GM04503 (cell line): ENCODE measurements around the gene HLCS.
A peak's percentile ranks its signal among the peaks of the same experiment; 100 is the strongest.

Experiments used
- DNase-seq: peaks from one replicate; pipeline ENCODE4 v3.0.0-alpha.2; 2012; ENCODE audit warnings: low read depth

HLCS gene

DNA sequence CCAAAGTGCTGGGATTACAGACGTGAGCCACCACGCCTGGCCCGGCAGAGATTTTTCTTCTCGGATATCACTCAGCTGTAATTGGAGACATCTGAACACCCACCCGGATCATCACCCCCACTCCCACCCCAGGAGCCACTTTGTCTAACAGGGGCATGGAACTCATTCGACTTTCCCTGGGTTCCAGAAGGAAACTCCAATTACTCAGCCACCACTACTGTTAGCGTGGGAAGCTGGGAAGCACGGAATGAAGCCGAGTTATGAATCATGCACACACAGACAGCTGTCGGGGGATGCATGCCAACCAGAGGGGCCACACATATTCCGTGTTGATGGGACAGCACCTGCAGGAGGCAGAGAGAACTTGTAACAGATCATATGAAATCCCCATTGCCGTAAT lies 85.2 kb downstream of the HLCS start:
- DNase-seq, result no peak

DNA sequence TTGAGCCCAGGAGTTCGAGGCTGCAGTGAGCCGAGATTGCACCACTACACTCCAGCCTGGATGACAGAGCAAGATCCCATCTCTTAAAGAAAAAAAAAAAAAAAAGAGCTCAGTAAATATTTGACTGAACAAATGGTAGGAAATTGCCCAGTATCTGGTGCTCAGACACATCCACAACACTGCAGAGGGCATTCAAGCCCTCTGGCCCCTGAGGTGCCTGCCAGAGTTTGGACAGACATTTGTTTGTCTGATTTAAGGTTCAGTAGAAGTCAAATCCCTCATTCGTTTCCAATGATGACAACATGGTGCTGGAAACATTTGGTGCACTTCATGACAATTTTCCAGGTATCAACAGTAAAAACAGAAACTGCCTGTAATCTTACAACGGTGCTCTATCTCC lies 86.6 kb downstream of the HLCS start:
- DNase-seq, result no peak

DNA sequence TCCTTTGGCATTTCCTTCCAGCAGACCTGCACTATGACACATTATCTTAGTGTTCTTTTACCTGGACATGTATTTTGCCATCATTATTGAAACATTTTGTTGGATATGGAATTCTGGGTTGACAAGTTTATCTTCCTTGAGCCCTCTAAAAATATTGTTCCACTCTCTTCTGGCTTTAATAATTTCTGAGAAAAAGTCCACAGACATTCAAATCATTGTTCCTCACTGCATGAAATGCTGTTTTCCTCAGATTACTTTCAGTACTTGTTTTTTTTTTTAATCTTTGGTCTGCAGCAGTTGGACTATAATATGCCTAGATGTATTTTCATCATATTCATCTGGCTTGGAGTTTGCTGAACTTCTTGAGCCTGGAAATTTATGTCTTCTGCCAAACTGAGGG lies 88.7 kb downstream of the HLCS start:
- DNase-seq, result no peak

DNA sequence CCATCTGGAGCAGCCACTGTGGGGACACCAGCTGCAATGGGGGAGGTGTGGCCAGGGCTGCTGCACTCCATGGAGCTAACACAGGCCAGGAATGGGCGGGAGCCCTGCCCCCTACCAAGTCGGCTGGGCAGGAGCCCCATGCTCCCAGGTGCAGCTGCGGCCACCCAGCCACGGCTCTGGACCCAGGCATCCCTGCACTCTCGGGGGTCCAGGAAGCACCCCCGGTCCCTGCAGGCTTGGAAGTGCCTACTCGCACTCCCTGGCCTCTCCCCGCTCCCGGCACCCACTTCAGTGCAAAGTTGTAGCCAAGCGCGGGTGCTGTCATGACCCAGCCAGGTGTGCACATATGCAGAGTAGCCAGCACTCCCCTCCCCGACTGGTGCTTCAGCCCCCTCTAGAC lies 91.8 kb downstream of the HLCS start:
- no peak for DNase-seq

DNA sequence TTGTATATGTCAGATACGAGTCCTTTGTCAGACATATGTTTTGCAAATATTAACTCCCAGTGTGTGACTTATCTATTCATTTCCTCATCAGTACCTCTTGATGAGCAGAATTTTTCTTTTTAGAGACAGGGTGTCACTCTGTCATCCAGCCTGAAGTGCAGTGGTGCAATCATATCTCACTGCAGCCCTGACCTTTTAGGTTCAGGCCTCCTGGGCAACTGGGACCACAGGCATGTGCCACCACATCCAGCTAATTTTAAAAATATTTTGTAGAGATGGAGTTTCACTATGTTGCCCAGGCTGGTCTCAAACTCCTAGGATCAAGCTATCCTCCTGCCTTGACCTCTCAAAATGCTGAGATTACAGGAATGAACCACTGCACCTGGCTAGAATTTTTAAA lies 93.0 kb downstream of the HLCS start:
- DNase-seq, result no peak

DNA sequence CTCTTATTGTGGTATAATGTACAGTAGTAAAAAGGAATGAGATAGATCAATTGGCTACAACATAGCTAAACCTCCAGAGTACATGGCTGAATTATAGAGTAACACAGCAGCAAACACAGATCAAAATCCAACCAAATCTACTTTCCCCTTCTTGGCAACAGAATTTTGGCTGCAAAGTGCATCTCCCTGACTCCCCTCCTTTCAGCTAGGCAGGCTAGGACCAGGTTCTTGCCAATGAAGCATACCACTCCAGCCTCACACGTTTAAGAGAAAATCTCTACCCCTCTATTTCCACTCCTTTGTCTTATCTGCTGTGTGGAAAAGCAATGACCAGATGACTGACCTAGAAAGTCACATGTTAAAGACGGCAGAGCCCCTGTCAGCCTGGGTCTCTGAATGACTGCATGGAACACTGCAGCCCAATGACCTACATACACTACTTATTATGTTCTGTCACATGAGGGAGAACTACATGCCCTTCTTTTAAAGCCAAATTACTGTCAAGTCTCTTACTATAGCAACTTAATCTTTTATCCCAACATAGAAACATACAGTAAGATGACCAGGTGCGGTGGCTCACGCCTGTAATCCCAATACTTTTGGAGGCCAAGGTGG lies 99.1 kb downstream of the HLCS start:
- DNase-seq, result no peak

DNA sequence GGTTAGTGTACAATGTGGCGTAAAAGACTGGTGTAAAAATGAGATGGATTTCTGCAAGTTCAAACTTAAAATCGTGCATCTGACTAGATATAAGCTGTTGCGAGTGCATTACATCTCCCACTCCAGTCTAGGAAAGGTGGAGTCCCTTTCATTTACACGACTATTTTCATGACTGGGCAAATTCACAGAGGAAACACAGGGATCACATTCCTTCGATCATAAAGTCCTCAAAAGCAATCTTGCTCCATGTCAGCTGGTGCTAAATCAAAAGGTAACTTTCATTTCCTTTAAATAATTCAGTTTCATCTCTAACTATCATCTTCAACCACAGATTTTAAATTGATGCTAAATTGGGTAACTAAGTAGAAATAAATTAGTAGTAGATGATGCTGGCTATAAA lies 100.0 kb downstream of the HLCS start:
- DNase-seq, result no peak

DNA sequence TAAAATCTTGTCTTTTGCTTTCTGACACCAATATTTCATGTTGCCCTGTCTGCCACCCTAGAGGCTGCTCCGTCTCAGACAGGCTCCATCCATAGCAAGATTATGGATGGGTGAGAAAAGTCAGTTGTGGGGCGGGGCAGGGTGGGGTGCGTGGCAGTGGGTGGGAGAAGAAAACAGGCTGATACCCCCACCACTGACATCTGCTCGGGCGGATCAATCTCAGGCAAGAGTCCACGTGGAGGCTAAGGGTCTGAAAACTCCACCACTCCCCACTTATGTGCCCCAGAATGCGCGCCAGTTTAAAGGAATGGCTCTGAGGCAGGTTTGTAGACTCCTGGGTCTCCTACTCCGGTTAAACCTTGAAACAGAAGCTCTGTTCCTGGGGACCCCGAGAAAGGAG lies 101.5 kb downstream of the HLCS start:
- DNase-seq, result no peak

DNA sequence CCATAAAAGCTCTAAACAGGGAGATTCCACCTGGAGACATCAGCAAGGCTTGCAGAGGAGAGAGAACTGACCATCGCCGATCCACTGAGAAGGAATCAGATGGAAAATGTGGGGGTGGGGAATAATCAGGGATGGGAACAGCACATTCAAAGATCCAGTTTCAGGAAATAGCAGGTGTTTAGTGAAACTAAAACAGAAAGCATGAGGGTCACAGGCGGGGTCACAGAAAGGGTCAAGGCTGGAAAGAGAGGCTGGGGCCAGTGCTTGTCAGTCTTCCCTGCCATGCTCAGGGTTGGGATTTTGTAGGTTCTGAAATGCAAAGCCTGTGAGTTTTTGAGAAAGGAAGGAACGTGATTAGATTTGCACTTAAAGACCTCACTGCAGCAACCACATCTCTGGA lies 103.2 kb downstream of the HLCS start:
- DNase-seq, result no peak

DNA sequence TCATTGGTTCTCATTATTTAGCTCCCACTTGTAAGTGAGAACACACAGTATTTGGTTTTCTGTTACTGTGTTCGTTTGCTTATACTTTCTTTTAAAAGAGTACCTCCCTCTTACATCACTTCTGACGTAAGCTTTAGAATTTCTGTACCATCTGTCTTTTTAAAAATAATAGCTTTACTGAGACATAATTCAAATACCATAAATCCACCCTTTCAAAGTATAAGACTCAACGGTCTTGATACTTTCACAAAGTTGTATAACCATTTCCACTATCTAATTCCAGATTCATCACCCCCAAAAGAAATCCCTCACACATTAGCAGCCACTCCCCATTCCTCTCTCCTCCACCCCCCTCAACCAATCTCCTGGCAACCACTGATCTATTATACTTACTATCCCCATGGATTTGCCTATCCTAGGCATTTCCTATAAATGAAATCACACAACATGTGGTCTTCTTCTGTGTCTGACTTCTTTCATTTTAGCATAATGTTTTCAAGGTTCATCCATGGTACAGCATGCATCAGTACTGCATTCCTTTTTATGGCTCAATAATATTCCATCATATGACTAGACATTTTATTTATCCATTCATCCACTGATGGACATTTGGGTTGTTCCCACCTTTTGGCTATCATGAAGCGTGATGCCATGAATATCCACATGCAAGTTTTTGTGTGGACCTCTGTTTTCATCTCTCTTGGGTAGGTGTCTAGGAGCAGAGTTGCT lies 104.7 kb downstream of the HLCS start:
- no peak for DNase-seq

DNA sequence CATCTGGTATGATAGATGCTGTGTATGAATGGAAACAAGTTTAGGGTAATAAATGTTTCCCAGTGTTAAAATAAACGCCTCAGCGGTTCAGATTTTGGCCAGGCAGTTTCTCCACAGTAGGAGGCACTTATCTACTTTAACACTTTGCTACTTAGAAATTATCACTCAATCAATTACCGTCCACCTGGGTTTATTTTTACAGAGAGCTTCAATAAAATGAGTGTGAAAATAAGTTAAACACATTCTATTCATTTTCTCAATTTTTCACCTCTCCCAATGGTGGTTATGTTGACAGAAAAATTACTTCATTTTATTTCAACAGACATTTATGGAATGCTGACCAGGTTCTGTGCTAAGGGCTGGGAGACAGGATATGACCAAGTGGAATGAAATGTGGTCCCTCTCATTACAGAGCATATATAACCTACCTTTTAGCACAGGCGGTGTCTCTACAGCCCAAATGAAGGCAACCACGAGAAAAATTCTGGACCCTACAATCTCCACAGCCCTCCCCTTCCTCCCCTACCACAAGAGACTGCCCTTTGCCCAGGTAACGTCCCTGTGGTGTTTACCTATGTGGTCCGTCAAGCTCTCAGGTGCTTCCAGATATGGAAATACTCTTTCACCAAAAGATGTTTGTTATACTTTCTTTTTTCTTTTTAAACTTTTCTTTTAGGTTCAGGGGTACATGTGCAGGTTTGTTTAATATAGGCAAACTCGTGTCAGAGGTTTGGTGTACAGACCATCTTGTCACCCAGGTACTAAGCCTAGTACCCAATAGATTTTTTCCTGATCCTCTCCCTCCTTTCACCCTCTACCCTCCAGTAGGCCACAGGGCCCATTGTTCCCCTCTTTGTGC lies 105.5 kb downstream of the HLCS start:
- peak; percentile 39 for DNase-seq

DNA sequence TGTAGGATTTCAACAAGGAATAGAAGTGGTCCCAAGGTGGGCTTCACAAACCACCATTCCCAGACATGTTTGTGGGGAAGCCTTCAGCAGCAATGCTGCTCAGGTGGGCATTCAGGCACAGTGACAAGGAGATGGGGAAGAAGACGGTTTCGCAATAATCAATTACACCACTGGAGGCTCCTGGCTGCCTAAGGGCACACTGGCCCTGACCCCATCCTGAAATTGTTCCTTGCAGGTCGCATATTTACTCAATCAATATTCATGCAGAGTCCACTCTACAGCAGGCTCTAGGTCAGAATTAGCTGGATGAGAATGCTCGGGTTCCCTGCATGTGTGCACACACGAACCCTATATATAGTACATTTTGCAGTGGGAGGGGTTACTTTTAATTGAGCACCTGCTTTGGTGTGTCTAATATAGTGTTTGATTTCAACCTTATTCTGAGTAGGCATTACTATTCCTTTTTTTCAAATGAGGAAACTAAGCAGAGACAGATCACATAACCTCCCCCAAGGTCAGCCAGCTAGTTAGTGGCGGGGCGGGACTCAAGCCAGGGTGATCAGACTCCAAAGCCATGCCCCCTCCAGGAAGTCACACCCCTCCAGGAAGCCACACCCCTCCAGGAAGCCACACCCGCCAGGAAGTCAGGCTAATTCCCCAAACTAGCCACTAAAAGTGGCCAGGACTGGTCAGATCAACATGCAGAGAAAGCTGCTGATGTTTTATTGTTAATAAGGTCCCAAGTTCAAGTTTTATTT lies 106.5 kb downstream of the HLCS start:
- DNase-seq, result no peak

DNA sequence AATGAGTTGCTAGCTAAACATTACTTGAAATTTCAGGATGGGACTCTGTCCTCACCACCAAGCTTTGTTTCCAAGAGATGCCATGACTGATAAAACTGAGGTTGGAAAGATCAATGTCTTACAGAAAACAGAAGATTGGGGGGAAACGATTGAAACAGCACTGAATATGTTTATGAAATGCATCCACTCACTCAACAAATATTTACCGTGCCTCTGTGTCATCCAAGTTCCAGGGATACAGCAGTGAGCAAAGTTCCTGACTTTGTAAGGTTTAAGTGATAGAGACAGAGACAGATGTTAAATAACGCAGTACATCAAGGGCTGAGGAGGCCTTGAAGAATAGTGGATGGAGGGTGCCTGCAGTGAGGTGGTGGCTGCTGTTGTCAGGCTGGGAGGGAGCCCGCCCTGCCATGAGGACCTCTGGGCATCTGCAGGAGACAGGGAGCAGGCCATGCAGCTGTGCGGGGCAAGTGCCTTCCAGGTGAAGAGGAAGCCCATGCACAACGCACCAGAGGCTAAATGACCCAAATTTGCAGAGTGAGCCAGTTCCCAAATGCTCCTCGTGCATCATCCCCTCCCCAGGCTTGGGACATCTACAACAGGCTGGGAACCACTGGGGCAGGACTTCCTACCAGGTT lies 108.0 kb downstream of the HLCS start:
- no peak for DNase-seq

DNA sequence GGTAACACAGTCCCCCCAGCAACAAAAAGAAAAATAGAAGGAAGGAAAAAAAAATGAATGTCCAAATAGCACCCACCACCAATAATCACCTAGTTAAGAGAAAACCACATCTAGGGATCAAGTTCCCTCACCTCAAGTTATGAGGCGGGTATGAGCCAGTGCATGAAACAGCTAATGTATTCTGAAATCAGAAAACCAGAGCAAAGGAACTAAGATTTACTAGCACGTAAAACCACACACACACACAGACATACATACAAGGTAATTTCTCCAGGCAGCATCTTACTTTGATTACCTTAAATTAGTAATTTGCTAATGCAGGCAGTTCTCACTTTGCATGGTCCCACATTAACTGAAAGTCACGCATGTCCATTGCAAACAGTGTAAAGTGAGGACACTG lies 109.8 kb downstream of the HLCS start:
- DNase-seq, result no peak

DNA sequence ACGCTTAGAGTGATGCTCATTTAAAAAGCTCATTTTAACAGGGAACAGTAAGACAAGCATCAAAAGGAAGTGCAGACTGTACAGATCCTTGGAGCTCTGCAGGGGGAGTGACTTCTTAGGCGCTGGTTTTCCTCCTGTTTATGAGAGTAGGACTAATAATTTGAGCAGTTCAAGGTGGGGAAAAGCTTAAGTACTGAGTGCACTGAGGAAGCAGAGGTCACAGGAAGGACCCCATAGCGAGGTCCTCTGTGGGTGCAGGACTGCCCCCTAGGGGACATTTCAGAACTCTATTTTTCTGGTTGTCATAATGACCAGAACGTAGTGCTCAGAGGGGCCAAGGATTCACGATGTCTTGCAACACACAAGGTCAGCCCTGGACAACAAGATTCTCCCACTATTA lies 112.1 kb downstream of the HLCS start:
- DNase-seq, result no peak

DNA sequence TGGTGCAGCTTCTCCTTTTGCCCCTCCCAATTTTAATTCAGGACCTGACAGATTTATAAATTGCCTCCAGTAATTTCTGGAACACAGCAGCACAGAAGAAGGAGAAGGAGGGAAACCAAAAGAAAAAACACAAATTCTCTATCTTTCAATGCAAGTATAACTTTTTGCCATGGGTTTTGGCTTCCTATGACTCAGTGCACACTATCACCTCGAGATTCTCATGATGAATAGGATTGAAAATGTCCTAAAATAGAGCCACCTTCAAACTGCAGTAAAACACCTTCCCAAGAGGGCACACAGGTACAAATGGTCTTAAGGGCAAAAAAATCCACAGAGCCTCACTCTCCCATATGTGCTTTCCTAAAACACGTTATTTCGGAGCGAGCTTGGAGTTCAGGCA lies 113.6 kb downstream of the HLCS start:
- DNase-seq, result no peak

DNA sequence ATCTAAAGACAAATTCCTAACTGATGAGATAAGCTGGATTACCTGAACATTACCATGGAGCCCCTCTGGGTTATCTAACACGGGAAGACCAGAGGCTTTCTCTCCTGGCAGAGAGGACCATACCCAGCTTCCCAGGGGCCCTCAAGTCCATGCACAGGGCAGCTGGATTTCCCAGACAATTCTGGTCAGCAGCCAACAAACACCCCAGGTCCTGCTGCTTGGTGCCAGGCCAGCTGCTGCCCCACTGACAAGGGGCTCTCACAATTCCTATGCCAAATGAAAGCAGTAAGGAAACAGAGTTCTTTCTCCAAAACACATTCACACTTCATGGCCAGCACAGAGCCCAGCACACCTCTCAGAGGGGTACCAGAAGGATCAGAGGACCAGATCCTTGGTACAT lies 114.2 kb downstream of the HLCS start:
- no peak for DNase-seq

DNA sequence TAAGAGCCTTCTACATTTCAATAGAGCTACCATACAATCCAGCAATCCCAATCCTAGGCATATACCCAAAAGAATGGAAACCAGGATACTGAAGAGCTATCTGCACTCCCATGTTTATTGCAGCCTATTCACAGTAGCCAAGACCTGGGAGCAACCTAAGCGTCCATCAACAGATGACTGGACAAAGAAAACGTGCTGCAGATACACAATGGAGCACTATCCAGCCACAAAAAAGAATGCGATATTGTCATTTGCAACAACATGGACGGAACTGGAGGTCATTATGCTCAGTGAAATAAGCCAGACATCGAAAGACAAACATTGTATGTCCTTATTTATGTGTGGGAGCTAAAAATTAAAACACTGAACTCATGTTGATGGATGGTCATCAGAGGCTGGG lies 115.3 kb downstream of the HLCS start:
- DNase-seq, result no peak

DNA sequence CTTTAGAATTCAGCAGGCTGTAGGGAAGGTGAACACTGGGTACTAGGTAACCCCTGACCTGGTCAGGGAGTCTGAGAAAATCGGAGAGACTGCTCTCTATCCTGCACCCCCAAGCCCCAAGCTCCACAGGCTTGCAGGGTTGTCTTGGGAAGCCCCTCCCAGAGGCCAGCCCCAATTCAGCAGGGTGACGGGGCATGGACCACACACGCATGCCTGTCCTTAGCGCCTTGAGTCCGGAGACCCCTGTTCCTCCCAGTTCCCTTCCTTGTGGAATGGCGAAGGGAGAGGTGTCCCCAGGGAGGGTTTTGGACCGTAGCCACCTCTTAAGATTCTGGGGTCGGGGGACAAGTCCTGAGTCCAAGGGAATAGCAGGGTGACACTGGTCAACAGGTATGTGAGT lies 116.1 kb downstream of the HLCS start:
- DNase-seq, result no peak

DNA sequence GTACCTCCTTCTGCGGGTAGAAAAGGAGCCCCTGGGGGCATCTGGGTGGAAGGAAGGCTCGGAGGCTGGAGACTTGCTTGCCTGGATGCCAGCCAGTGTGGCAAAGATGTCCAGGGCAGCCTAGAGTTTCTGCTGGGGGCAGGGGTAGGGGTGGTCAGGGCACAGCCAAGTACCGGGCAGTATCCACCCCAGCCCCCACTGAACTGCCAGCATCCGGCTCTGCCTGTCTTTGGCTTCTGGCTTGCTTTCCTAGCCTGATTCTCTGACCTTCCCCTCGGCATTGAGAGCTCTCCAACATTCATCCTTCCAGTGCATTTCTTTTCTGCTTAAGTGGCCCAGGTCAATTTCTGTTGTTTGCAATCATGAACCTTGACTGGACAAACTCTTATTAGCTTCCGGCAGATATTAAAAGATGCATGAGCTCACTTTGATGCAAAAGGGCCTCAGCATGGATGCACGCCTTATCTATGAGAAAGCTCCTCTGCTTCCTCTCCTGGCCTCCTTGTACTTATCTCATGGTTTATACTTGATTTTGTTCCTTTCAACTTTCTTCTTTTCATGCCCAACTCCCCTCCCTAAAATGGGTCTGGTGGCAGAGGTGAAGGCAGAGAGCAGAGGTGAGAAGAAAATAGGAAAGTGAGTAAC lies 116.9 kb downstream of the HLCS start:
- no peak for DNase-seq

DNA sequence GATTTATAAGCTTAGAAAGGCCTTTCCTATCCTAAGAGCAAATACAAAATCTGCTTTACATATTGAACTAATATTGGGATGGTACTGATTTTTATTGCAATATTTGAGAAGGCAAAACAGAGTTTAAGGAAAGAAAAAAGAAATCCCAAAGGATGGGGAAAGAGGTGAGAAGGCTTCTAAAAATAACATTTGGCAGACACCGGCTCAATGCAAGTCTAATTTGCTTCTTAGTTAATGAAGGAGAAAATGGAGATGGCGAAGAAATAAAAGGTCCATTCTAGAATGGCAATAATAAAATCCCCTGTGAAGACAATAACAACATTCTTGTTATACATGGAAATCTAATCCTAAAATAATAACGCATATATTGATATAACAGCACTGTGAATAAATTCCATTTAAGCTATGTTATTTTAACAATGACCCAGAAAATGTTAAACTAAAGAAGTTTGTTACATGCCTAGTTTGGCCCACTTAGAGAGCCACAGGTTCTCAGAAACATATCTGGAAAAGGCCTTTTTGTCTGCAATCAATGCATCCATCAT lies 117.7 kb downstream of the HLCS start:
- no peak for DNase-seq
